ENCODE measurements around the gene RPL12.

Gene RPL12

GRCh38 chr9:127493592-127494303, 42.5 kb upstream of the RPL12 start:
- H3K36me3 ChIP-seq (ENCODE audit: insufficient read depth, low read length): no peaks in the 10 kb centered on the region
- TF ChIP-seq EZH2 (IDR thresholded peaks at IDR 0.05) (no peak), POLR2AphosphoS5 (IDR thresholded peaks at IDR 0.05; ENCODE audit: borderline replicate concordance, low read depth, low read length) (no peak), FOXP2 (optimal IDR thresholded peaks at IDR 0.05; ENCODE audit: control extremely low read depth, extremely low read length, insufficient read depth) (no peak)
- H3K4me3 ChIP-seq: no peak overlapping the region
- H3K9me3 ChIP-seq (ENCODE audit: low read depth, low read length): no peaks in the 10 kb centered on the region
- H3K27ac ChIP-seq: no peak overlapping the region
- DNase-seq (ENCODE audit: low read depth, low spot score): no peak
- no peak overlapping the region for H3K9ac ChIP-seq (ENCODE audit: insufficient read length)

- Histone ChIP-seq H3K4me3 (no peak overlapping the region), H3K9ac (ENCODE audit: insufficient read length) (no peak overlapping the region), H3K9me3 (ENCODE audit: low read depth, low read length) (no peaks in the 10 kb centered on the region), H3K27ac (no peak overlapping the region), H3K36me3 (ENCODE audit: insufficient read depth, low read length) (no peaks in the 10 kb centered on the region)
- no peak for DNase-seq (ENCODE audit: low read depth, low spot score)
- TF ChIP-seq EZH2 (IDR thresholded peaks at IDR 0.05) (no peak), FOXP2 (optimal IDR thresholded peaks at IDR 0.05; ENCODE audit: control extremely low read depth, extremely low read length, insufficient read depth) (no peak), POLR2AphosphoS5 (IDR thresholded peaks at IDR 0.05; ENCODE audit: borderline replicate concordance, low read depth, low read length) (no peak)
These were observed 41.4 kb upstream of the RPL12 start for GRCh38 chr9:127492616-127493015.

DNA sequence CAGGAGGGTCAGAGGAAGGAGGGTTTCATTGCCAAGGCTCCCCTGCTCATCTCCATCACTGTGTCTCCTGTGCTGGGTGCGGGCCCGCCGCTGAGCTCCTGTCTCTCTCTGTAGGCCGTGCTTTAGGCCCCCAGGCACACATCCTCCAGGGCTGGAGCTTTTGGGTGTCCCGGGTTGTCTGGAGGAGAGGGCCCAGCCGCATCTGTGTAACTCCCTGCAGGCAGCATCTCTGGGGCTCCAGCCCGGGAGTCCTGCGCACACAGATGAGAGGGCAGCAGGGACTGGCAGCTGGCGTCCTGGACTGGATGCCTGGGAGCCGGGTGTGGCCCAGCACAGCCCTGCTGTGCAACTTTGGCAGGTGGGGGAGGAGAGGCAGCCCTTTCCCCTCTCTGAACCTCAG, 40.3 kb upstream of the RPL12 start:
- Histone ChIP-seq H3K9me3 (ENCODE audit: low read depth, low read length) (no peaks in the 10 kb centered on the region), H3K9ac (ENCODE audit: insufficient read length) (no peak overlapping the region), H3K27ac (no peak overlapping the region), H3K4me3 (no peak overlapping the region), H3K36me3 (ENCODE audit: insufficient read depth, low read length) (no peaks in the 10 kb centered on the region)
- DNase-seq (ENCODE audit: low read depth, low spot score): no peak
- TF ChIP-seq POLR2AphosphoS5 (IDR thresholded peaks at IDR 0.05; ENCODE audit: borderline replicate concordance, low read depth, low read length) (no peak), EZH2 (IDR thresholded peaks at IDR 0.05) (no peak), FOXP2 (optimal IDR thresholded peaks at IDR 0.05; ENCODE audit: control extremely low read depth, extremely low read length, insufficient read depth) (no peak)

- Histone ChIP-seq H3K36me3 (ENCODE audit: insufficient read depth, low read length) (no peaks in the 10 kb centered on the region), H3K27ac (no peak overlapping the region)
- TF ChIP-seq POLR2AphosphoS5 (IDR thresholded peaks at IDR 0.05; ENCODE audit: borderline replicate concordance, low read depth, low read length) (no peak), EZH2 (IDR thresholded peaks at IDR 0.05) (no peak), FOXP2 (optimal IDR thresholded peaks at IDR 0.05; ENCODE audit: control extremely low read depth, extremely low read length, insufficient read depth) (no peak)
These were observed 39.5 kb upstream of the RPL12 start for GRCh38 chr9:127490535-127491230.

DNA sequence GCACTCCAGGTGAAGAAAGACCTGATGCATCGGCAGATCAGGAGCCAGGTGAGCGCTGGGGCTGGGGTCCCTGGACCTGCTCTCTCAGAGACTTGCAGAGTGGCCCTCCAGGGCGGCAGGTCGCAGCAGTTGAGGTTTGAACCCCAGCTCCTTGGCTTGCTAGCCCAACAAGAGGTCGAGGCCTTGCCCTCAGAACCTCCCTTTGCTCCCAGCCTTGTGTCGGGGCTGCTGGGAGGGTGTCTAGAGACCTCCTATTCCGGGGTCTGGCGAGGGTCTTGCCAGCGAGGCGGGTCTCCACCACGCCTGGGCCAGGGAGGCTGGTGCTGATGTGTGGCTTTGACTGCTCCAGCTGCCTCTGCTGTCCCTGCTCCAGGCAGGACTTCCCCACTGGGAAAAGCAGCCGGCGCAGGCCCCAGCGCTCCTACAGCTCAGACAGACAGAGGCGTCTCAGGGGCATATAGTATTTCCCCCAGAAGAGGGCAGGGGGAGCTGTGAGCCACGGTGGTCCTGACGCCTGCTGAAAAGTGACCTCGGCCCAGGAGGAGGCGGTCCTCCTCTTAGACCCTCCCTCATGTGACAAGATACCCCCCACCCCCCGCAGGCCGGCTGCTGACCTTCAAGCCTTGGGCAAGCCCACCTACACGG, 38.4 kb upstream of the RPL12 start:
- H3K27ac ChIP-seq: no peak overlapping the region

More at GRCh38 chr9:127490535-127491230, 39.5 kb upstream of the RPL12 start:
- DNase-seq (ENCODE audit: low read depth, low spot score): no peak
- no peak overlapping the region for H3K4me3 ChIP-seq
- H3K9ac ChIP-seq (ENCODE audit: insufficient read length): no peak overlapping the region
- no peaks in the 10 kb centered on the region for H3K9me3 ChIP-seq (ENCODE audit: low read depth, low read length)

GRCh38 chr9:127488946-127489345, 37.7 kb upstream of the RPL12 start:
- no peak overlapping the region for H3K9ac ChIP-seq (ENCODE audit: insufficient read length)
- H3K4me3 ChIP-seq: no peak overlapping the region
- no peaks in the 10 kb centered on the region for H3K9me3 ChIP-seq (ENCODE audit: low read depth, low read length)
- no peak overlapping the region for H3K27ac ChIP-seq
- H3K36me3 ChIP-seq (ENCODE audit: insufficient read depth, low read length): no peaks in the 10 kb centered on the region
- DNase-seq (ENCODE audit: low read depth, low spot score): no peak
- no peak for TF ChIP-seq EZH2 (IDR thresholded peaks at IDR 0.05)
- TF ChIP-seq POLR2AphosphoS5 (IDR thresholded peaks at IDR 0.05; ENCODE audit: borderline replicate concordance, low read depth, low read length): no peak
- no peak for TF ChIP-seq FOXP2 (optimal IDR thresholded peaks at IDR 0.05; ENCODE audit: control extremely low read depth, extremely low read length, insufficient read depth)

More for the DNA sequence above, 38.4 kb upstream of the RPL12 start:
- no peaks in the 10 kb centered on the region for H3K9me3 ChIP-seq (ENCODE audit: low read depth, low read length)
- no peak for TF ChIP-seq EZH2 (IDR thresholded peaks at IDR 0.05)
- TF ChIP-seq POLR2AphosphoS5 (IDR thresholded peaks at IDR 0.05; ENCODE audit: borderline replicate concordance, low read depth, low read length): no peak
- TF ChIP-seq FOXP2 (optimal IDR thresholded peaks at IDR 0.05; ENCODE audit: control extremely low read depth, extremely low read length, insufficient read depth): no peak
- DNase-seq (ENCODE audit: low read depth, low spot score): no peak
- H3K36me3 ChIP-seq (ENCODE audit: insufficient read depth, low read length): no peaks in the 10 kb centered on the region
- H3K9ac ChIP-seq (ENCODE audit: insufficient read length): no peak overlapping the region
- no peak overlapping the region for H3K4me3 ChIP-seq

DNA sequence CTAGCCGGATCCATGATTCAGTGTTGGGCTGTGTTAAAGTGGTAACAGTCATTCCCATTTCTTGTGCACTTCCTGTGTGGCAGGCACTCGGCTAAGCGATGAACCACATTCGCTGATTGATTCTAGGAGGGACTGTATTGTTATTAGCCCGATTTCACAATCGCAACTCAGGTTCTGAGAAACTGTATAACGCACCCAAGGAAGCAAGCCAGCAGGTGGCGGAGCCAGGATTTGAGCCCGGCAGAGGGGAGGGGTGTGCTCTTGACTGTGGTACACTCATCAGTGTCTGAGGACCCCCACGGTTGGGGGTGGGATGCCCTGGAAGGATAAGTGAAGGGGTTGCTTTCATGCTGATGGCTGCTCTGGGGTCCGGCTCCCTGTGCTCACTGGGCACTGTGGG, 34.8 kb upstream of the RPL12 start:
- Histone ChIP-seq H3K9ac (ENCODE audit: insufficient read length) (no peak overlapping the region), H3K36me3 (ENCODE audit: insufficient read depth, low read length) (no peaks in the 10 kb centered on the region), H3K9me3 (ENCODE audit: low read depth, low read length) (no peaks in the 10 kb centered on the region), H3K4me3 (no peak overlapping the region; the same call in 1 of the 2 replicates), H3K27ac (peak overlapping the region; percentile 67; the same call in 1 of the 2 replicates)
- TF ChIP-seq POLR2AphosphoS5 (IDR thresholded peaks at IDR 0.05; ENCODE audit: borderline replicate concordance, low read depth, low read length) (no peak), EZH2 (IDR thresholded peaks at IDR 0.05) (no peak), FOXP2 (optimal IDR thresholded peaks at IDR 0.05; ENCODE audit: control extremely low read depth, extremely low read length, insufficient read depth) (no peak)
- peak; percentile 32 for DNase-seq (ENCODE audit: low read depth, low spot score)

GRCh38 chr9:127482662-127483061, 31.5 kb upstream of the RPL12 start:
- Histone ChIP-seq H3K4me3 (no peak overlapping the region), H3K27ac (no peak overlapping the region), H3K36me3 (ENCODE audit: insufficient read depth, low read length) (no peaks in the 10 kb centered on the region; the same call in 1 of the 2 replicates), H3K9me3 (ENCODE audit: low read depth, low read length) (no peaks in the 10 kb centered on the region), H3K9ac (ENCODE audit: insufficient read length) (no peak overlapping the region)
- DNase-seq (ENCODE audit: low read depth, low spot score): no peak
- TF ChIP-seq FOXP2 (optimal IDR thresholded peaks at IDR 0.05; ENCODE audit: control extremely low read depth, extremely low read length, insufficient read depth) (no peak), POLR2AphosphoS5 (IDR thresholded peaks at IDR 0.05; ENCODE audit: borderline replicate concordance, low read depth, low read length) (no peak), EZH2 (IDR thresholded peaks at IDR 0.05) (no peak)

Measured in SK-N-MC (cell line).